Neural progenitor cell (in vitro differentiated cells): ENCODE data around the gene CENPO. TPM values are rescaled to one million over a fixed set of nuclear protein-coding genes. Genes with fewer than 3 reads are reported as not detected.
A peak's percentile ranks its signal among the peaks of the same experiment; 100 is the strongest.

Experiments
- DNase-seq: peaks from one replicate; pipeline ENCODE4 v3.0.0-alpha.2; 2016; ENCODE audit warnings: low spot score
- H2AFZ ChIP-seq: fragments of 200-600 bp; sonication (generic); replicated peaks from 2 replicates; pipeline ENCODE4 v1.6.1; 2016; ENCODE audit warnings: antibody characterized with exemption
- H3F3A ChIP-seq: fragments of 200-600 bp; sonication (generic); 2 replicates; pipeline ENCODE4 v1.6.1; 2016; ENCODE audit warnings: antibody characterized with exemption, low read depth
- H3K27ac ChIP-seq: fragments of 200-600 bp; sonication (generic); 2 replicates; pipeline ENCODE4 v1.5.1; 2016; ENCODE audit warnings: mild to moderate bottlenecking
- H3K27me3 ChIP-seq: fragments of 200-600 bp; sonication (generic); 2 replicates; pipeline ENCODE4 v1.6.1; 2016; ENCODE audit warnings: mild to moderate bottlenecking, moderate library complexity
- H3K36me3 ChIP-seq: fragments of 200-600 bp; sonication (generic); 2 replicates; pipeline ENCODE4 v1.5.1; 2016
- H3K4me1 ChIP-seq: fragments of 200-600 bp; sonication (generic); 2 replicates; pipeline ENCODE4 v1.6.1; 2016; ENCODE audit warnings: mixed run types
- H3K4me2 ChIP-seq: fragments of 200-600 bp; sonication (generic); 2 replicates; pipeline ENCODE4 v1.6.1; 2016
- H3K4me3 ChIP-seq: fragments of 200-600 bp; sonication (generic); 2 replicates; pipeline ENCODE4 v1.5.1; 2016
- H3K79me2 ChIP-seq: fragments of 200-600 bp; sonication (generic); 2 replicates; pipeline ENCODE4 v1.6.1; 2016; ENCODE audit warnings: low read depth
- H3K9ac ChIP-seq: fragments of 200-600 bp; sonication (generic); 2 replicates; pipeline ENCODE4 v1.6.1; 2016
- H3K9me3 ChIP-seq: fragments of 200-600 bp; sonication (generic); 2 replicates; pipeline ENCODE4 v1.5.1; 2016; ENCODE audit warnings: low read depth
- H4K20me1 ChIP-seq: fragments of 200-600 bp; sonication (generic); 2 replicates; pipeline ENCODE4 v1.6.1; 2016; ENCODE audit warnings: low read depth
- H3K27ac Mint-ChIP-seq: 3 replicates; pipeline ENCODE4 v1.8.0; 2021; ENCODE audit warnings: mixed read lengths
- H3K27me3 Mint-ChIP-seq: 2 replicates; pipeline ENCODE4 v1.8.0; 2022; ENCODE audit warnings: low read depth, mild to moderate bottlenecking, inconsistent platforms, moderate library complexity, mixed read lengths; ENCODE audit not compliant: insufficient read depth
- H3K36me3 Mint-ChIP-seq: 3 replicates; pipeline ENCODE4 v1.8.0; 2021; ENCODE audit warnings: mixed read lengths
- H3K4me1 Mint-ChIP-seq: 3 replicates; pipeline ENCODE4 v1.8.0; 2021; ENCODE audit warnings: mixed read lengths
- H3K4me3 Mint-ChIP-seq: 3 replicates; pipeline ENCODE4 v1.8.0; 2021; ENCODE audit warnings: mild to moderate bottlenecking, moderate library complexity, mixed read lengths
- H3K9me3 Mint-ChIP-seq: 3 replicates; pipeline ENCODE4 v1.8.0; 2020; ENCODE audit warnings: mixed read lengths
- EZH2 ChIP-seq: fragments of 200-600 bp; sonication (generic); IDR thresholded peaks from 2 replicates; pipeline ENCODE4 v1.6.1; 2017; ENCODE audit warnings: antibody characterized with exemption, mild to moderate bottlenecking, moderate library complexity
- EZH2phosphoT487 ChIP-seq: fragments of 200-600 bp; sonication (generic); IDR thresholded peaks from 2 replicates; pipeline ENCODE4 v1.6.1; 2017; ENCODE audit warnings: antibody characterized with exemption
- total RNA-seq: library from RNA; depleted of rRNA; stranded (reverse); fragments of >200 nt; gene quantifications from 2 replicates; pipeline ENCODE4 v1.2.3, GENCODE V29; 2015; ENCODE audit warnings: low replicate concordance
- TF ChIP-seq, protein P1 (sequence below): fragments of 200-600 bp; sonication (generic); IDR thresholded peaks from 2 replicates; pipeline ENCODE4 v1.5.1; 2017; ENCODE audit warnings: antibody characterized with exemption, mild to moderate bottlenecking

The CENPO gene
- total RNA-seq, 1 donor from 2014 or later, result 50.6 TPM

DNA sequence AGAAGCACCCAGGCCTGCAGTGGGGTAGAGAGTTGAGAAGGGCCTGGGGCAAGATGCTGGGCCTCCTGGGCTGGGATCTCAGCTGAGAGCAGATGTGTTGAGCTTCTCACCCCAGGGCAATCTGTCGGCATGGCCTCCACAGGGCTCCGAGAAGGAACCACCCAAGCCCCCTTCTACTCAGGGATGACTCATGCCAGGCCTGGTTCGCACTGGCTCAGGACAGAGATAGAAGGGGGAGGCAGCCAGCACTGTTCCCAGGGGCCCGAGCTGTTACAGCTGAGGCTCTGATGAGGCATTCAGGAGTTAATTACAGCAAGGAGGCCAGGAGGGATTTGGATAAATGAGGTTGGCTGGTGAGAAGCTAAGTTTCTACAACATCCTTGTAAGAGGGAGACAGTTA lies 62.5 kb downstream of the CENPO start:
- H3K27me3 Mint-ChIP-seq, result peaks cover 6% of the 10 kb centered on the region
- Histone ChIP-seq H4K20me1 (no peaks in the 10 kb centered on the region), H3K4me3 (no peak overlapping the region), H3K27ac (peak overlapping the region; percentile 72), H3K9ac (no peak overlapping the region), H3K4me1 (peaks cover 11% of the 10 kb centered on the region), H3K36me3 (no peaks in the 10 kb centered on the region), H3K9me3 (no peaks in the 10 kb centered on the region), H3K27me3 (no peaks in the 10 kb centered on the region), H3K79me2 (no peaks in the 10 kb centered on the region), H3K4me2 (no peak overlapping the region), H2AFZ (no peak overlapping the region), H3F3A (no peaks in the 10 kb centered on the region)
- H3K9me3 Mint-ChIP-seq, result no peaks in the 10 kb centered on the region
- H3K4me3 Mint-ChIP-seq, result no peak overlapping the region
- H3K4me1 Mint-ChIP-seq, result peaks cover 8% of the 10 kb centered on the region
- peak; percentile 23 for DNase-seq
- peaks cover 11% of the 10 kb centered on the region for H3K36me3 Mint-ChIP-seq
- H3K27ac Mint-ChIP-seq, result no peak overlapping the region
- TF ChIP-seq EZH2phosphoT487 (no peak), EZH2 (no peak)
- TF ChIP-seq, protein P1, sequence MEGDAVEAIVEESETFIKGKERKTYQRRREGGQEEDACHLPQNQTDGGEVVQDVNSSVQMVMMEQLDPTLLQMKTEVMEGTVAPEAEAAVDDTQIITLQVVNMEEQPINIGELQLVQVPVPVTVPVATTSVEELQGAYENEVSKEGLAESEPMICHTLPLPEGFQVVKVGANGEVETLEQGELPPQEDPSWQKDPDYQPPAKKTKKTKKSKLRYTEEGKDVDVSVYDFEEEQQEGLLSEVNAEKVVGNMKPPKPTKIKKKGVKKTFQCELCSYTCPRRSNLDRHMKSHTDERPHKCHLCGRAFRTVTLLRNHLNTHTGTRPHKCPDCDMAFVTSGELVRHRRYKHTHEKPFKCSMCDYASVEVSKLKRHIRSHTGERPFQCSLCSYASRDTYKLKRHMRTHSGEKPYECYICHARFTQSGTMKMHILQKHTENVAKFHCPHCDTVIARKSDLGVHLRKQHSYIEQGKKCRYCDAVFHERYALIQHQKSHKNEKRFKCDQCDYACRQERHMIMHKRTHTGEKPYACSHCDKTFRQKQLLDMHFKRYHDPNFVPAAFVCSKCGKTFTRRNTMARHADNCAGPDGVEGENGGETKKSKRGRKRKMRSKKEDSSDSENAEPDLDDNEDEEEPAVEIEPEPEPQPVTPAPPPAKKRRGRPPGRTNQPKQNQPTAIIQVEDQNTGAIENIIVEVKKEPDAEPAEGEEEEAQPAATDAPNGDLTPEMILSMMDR, result no peak

DNA sequence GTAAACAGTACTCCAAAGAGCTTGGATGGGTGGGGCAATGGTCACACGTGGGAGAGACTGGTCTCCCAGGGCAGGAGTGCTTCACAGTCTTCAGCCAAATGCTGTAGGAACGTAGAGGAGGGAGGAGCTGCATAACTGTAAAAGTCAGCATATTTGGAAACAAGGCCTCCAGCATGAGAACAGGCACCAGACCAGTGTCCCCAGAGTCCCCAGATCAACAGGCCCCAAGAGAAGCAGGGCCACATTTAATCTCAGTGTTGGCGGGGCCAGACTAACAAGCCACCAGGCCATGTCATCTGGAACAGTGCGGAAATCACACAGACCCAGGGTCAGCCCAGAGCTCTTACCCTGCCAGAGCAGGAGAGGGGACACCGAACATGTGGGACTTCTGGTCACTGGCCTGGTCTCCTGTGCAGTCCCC lies 63.6 kb downstream of the CENPO start:
- H3K27ac ChIP-seq, result no peak overlapping the region
- H3K9ac ChIP-seq, result no peak overlapping the region
- peaks cover 8% of the 10 kb centered on the region for H3K4me1 Mint-ChIP-seq
- no peaks in the 10 kb centered on the region for H3K79me2 ChIP-seq
- no peaks in the 10 kb centered on the region for H3K9me3 Mint-ChIP-seq
- peaks cover 11% of the 10 kb centered on the region for H3K4me1 ChIP-seq
- DNase-seq, result no peak
- H3K36me3 ChIP-seq, result no peaks in the 10 kb centered on the region
- H3K4me3 Mint-ChIP-seq, result no peak overlapping the region
- H3K36me3 Mint-ChIP-seq, result peaks cover 4% of the 10 kb centered on the region
- H4K20me1 ChIP-seq, result no peaks in the 10 kb centered on the region
- H3K27me3 ChIP-seq, result no peaks in the 10 kb centered on the region
- H3K4me2 ChIP-seq, result no peak overlapping the region
- H3F3A ChIP-seq, result no peaks in the 10 kb centered on the region
- TF ChIP-seq, protein P1, result no peak
- no peak for TF ChIP-seq EZH2
- no peak for TF ChIP-seq EZH2phosphoT487
- H3K4me3 ChIP-seq, result no peak overlapping the region
- H3K9me3 ChIP-seq, result no peaks in the 10 kb centered on the region
- peak overlapping the region; percentile 71 for H3K27ac Mint-ChIP-seq
- no peak overlapping the region for H2AFZ ChIP-seq
- peaks cover 3% of the 10 kb centered on the region for H3K27me3 Mint-ChIP-seq

DNA sequence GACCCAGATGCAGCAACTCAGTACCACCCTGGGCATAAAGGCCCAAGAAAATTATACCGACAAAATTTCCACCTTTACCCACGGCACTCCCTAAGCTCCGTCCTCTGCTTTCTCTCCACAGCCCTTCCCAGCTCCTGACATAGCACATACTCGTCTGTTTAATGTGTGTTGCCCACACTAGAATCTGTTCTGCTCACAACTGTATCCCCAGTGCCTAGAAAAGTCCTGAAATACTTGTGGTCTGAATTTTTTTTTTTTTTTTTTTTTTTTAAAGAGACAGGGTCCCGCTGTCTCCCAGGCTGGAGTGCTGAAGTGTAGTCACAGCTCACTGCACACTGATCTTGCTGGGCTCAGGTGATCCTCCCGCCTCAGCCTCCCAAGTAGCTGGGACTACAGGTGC lies 64.5 kb downstream of the CENPO start:
- Histone ChIP-seq H2AFZ (no peak overlapping the region), H3K36me3 (no peaks in the 10 kb centered on the region), H3K27me3 (no peaks in the 10 kb centered on the region), H3K79me2 (no peaks in the 10 kb centered on the region), H3K4me1 (peaks cover 11% of the 10 kb centered on the region), H3F3A (no peaks in the 10 kb centered on the region), H4K20me1 (no peaks in the 10 kb centered on the region), H3K9ac (no peak overlapping the region), H3K27ac (no peak overlapping the region), H3K9me3 (no peaks in the 10 kb centered on the region), H3K4me3 (no peak overlapping the region), H3K4me2 (no peak overlapping the region)
- no peak overlapping the region for H3K4me3 Mint-ChIP-seq
- no peaks in the 10 kb centered on the region for H3K9me3 Mint-ChIP-seq
- H3K27me3 Mint-ChIP-seq, result peaks cover under 1% of the 10 kb centered on the region
- TF ChIP-seq, protein P1, result no peak
- no peak for TF ChIP-seq EZH2
- TF ChIP-seq EZH2phosphoT487, result no peak
- no peak overlapping the region for H3K27ac Mint-ChIP-seq
- DNase-seq, result no peak
- H3K4me1 Mint-ChIP-seq, result peaks cover 8% of the 10 kb centered on the region
- peaks cover 5% of the 10 kb centered on the region for H3K36me3 Mint-ChIP-seq
